ENCODE data around the gene CSPG4. TPM values are rescaled to one million over a fixed set of nuclear protein-coding genes. Genes with fewer than 3 reads are reported as not detected.

Gene CSPG4
- total RNA-seq, 1 experiment from 2014 or later, result 2.0 TPM

- no peak overlapping the region for H4K8ac ChIP-seq (replicated peaks; ENCODE audit: insufficient read length, low read depth, low read length)
- no peak for DNase-seq
- H3K9me3 Mint-ChIP-seq, result no peaks in the 10 kb centered on the region
- H2AK5ac ChIP-seq (ENCODE audit: insufficient read length, low read length), result no peak overlapping the region
- H3K23ac ChIP-seq (ENCODE audit: insufficient read length, low read depth, low read length), result no peak overlapping the region
- no peaks in the 10 kb centered on the region for H3K27me3 ChIP-seq (ENCODE audit: insufficient read depth, low read length)
- H3K56ac ChIP-seq (ENCODE audit: insufficient read length, low read depth, low read length), result no peak overlapping the region
- no peak overlapping the region for H2AFZ ChIP-seq (ENCODE audit: low read length)
- no peaks in the 10 kb centered on the region for H4K20me1 ChIP-seq (ENCODE audit: control insufficient read depth, insufficient read depth, insufficient read length)
- no CpG with 5 or more reads among the region's 9 CpGs for WGBS (ENCODE audit: extremely low coverage, insufficient read length, low lambda C conversion rate)
- no peak overlapping the region for H2BK15ac ChIP-seq (ENCODE audit: low read depth, low read length)
- no peak for TF ChIP-seq CTCF (conservative IDR thresholded peaks at IDR 0.05)
- H4K91ac ChIP-seq (ENCODE audit: insufficient read length, low read depth, low read length), result no peak overlapping the region
- no peak overlapping the region for H3K14ac ChIP-seq (ENCODE audit: insufficient read depth, low read length)
- H3T11ph ChIP-seq (ENCODE audit: low read length), result no peak overlapping the region
- no peak overlapping the region for H2BK12ac ChIP-seq (ENCODE audit: insufficient read length, low read depth, low read length)
- peaks cover 18 to 36% (median 30%) of the 10 kb centered on the region in 3 experiments for H3K36me3 Mint-ChIP-seq (ENCODE audit: insufficient read depth in 1 of 3, low read depth in 3 of 3)
- no peak overlapping the region for H4K5ac ChIP-seq (ENCODE audit: insufficient read length, low read depth, low read length)
- H3K27ac Mint-ChIP-seq, result peak overlapping the region in 2 of 3 experiments; percentile 57 to 74; a peak in 2 of 7 replicates
- H3K79me2 ChIP-seq (ENCODE audit: insufficient read depth, low read length), result no peaks in the 10 kb centered on the region
- no peak overlapping the region for H3K18ac ChIP-seq (ENCODE audit: insufficient read length, low read depth, low read length)
- H3K27me3 Mint-ChIP-seq (ENCODE audit: low read depth), result no peaks in the 10 kb centered on the region
- peaks cover 0 to 8% of the 10 kb centered on the region in 2 experiments; a peak in 1 of 4 replicates for H3K4me1 Mint-ChIP-seq
- H3K4me2 ChIP-seq (ENCODE audit: insufficient read depth, insufficient read length, low read length), result no peak overlapping the region
- H2BK5ac ChIP-seq (ENCODE audit: insufficient read length, low read length), result no peak overlapping the region
- no peak overlapping the region for H3K9ac ChIP-seq (ENCODE audit: extremely low read depth, insufficient read length, low read length)
- no peaks in the 10 kb centered on the region for H3K79me1 ChIP-seq (ENCODE audit: insufficient read depth, low read depth, low read length, poor library complexity, severe bottlenecking)
- no peak overlapping the region for H3K4me3 Mint-ChIP-seq
- no peak overlapping the region for H3K27ac ChIP-seq (ENCODE audit: insufficient read length, low read depth, low read length)
- no peak overlapping the region for H3K4ac ChIP-seq (ENCODE audit: low read depth, low read length)
- H3K9me3 ChIP-seq (ENCODE audit: control insufficient read depth, low read depth, low read length), result no peaks in the 10 kb centered on the region
- H3K23me2 ChIP-seq (ENCODE audit: insufficient read length, low read depth, low read length, poor library complexity, severe bottlenecking), result no peaks in the 10 kb centered on the region
- 0 out of 2 replicates have a peak, but pooled peaks cover 2% of the 10 kb centered on the region for H3K4me1 ChIP-seq (ENCODE audit: insufficient read depth, low read length)
- no peak overlapping the region for H2BK20ac ChIP-seq (ENCODE audit: low read depth, low read length, poor library complexity, severe bottlenecking)
- no peak overlapping the region for H2BK120ac ChIP-seq (ENCODE audit: low read depth, low read length, poor library complexity, severe bottlenecking)
Observed at GRCh38 chr15:75659141-75659771, 53.4 kb downstream of the CSPG4 start.

All from H9 (cell line).